Tibial nerve (tissue), 4 donors: Measurements from ENCODE around the gene BRSK2.

Experiments
- CTCF ChIP-seq, 5 experiments: fragments of 200-600 bp in 3 of 5; fragments of 450-650 bp in 2 of 5; sonication (generic) in 3 of 5; IDR thresholded peaks; one replicate each; pipeline ENCODE4 v1.5.1; 2016 to 2019; ENCODE audit warnings: antibody characterized with exemption in 5 of 5, mild to moderate bottlenecking in 3 of 5, moderate library complexity in 2 of 5
- EP300 ChIP-seq, 2 donors: sonication (generic); formaldehyde crosslinking; IDR thresholded peaks; one replicate each; pipeline ENCODE4 v1.6.1; 2017; ENCODE audit warnings: antibody characterized with exemption in 2 of 2, mild to moderate bottlenecking in 1 of 2

- TF ChIP-seq EP300 (IDR thresholded peaks at IDR 0.05) (no peak), CTCF (IDR thresholded peaks at IDR 0.05) (no peak)
Observed at GRCh38 chr11:1388763-1389102, 1.0 kb upstream of the BRSK2 start.
